Limb (tissue), 2 donors: ENCODE results near the gene PAQR4.
"Not testable (repeated sequence)": the region's sequence is repeated elsewhere in the genome, so short reads cannot be mapped to it uniquely, and the experiment has no call there.

ENCODE experiments used
- DNase-seq, 2 donors: peaks; one replicate each; pipeline ENCODE4 v3.0.0-alpha.2; 2016; ENCODE audit errors: extremely low spot score in 2 of 2

PAQR4 gene

GRCh38 chr16:2943716-2944115 lies 25.4 kb upstream of the PAQR4 start:
- not testable (repeated sequence) for DNase-seq

- no peak for DNase-seq
Measured at GRCh38 chr16:2946649-2947048, 22.5 kb upstream of the PAQR4 start.

- DNase-seq, result no peak
Measured at GRCh38 chr16:2948807-2949704, 20.1 kb upstream of the PAQR4 start.

GRCh38 chr16:2949705-2950352 lies 19.3 kb upstream of the PAQR4 start:
- DNase-seq, result peak in 1 of 2 donors; percentile 23

- DNase-seq, result no peak
Measured at GRCh38 chr16:2950353-2950724, 18.8 kb upstream of the PAQR4 start.

- no peak for DNase-seq
Measured at GRCh38 chr16:2950773-2951172, 18.4 kb upstream of the PAQR4 start.

GRCh38 chr16:2952679-2953078 lies 16.5 kb upstream of the PAQR4 start:
- peak in 1 of 2 donors; percentile 27 for DNase-seq

GRCh38 chr16:2953706-2954627 lies 15.2 kb upstream of the PAQR4 start:
- DNase-seq, result peak in 1 of 2 donors; percentile 31

GRCh38 chr16:2954656-2955381 lies 14.3 kb upstream of the PAQR4 start:
- peak in 1 of 2 donors; percentile 30 for DNase-seq

GRCh38 chr16:2955438-2955778 lies 13.7 kb upstream of the PAQR4 start:
- peak in 1 of 2 donors; percentile 23 for DNase-seq

- peak in 1 of 2 donors; percentile 32 for DNase-seq
Measured at GRCh38 chr16:2955779-2956578, 13.2 kb upstream of the PAQR4 start.

GRCh38 chr16:2956579-2956956 lies 12.6 kb upstream of the PAQR4 start:
- DNase-seq, result no peak

GRCh38 chr16:2959206-2959605 lies 9.9 kb upstream of the PAQR4 start:
- no peak for DNase-seq

GRCh38 chr16:2960183-2961010 lies 8.8 kb upstream of the PAQR4 start:
- DNase-seq, result no peak

- peak in 1 of 2 donors; percentile 43 for DNase-seq
Measured at GRCh38 chr16:2962334-2963073, 6.6 kb upstream of the PAQR4 start.

- DNase-seq, result no peak
Measured at GRCh38 chr16:2963074-2963722, 6.0 kb upstream of the PAQR4 start.

- DNase-seq, result peak in 1 of 2 donors; percentile 73
Measured at GRCh38 chr16:2963723-2964474, 5.2 kb upstream of the PAQR4 start, which contains the start of gene KREMEN2. Gene KREMEN2 (plus strand): TSS chr16:2964275. CDS start chr16:2964521, 246 bp downstream.
